ENCODE data around the gene SLC9A1. TPM values are rescaled to one million over a fixed set of nuclear protein-coding genes. Genes with fewer than 3 reads are reported as not detected.
"Not testable (repeated sequence)": the region's sequence is repeated elsewhere in the genome, so short reads cannot be mapped to it uniquely, and the experiment has no call there.

Gene SLC9A1
- total RNA-seq, 2 experiments from 2014 or later = 14.8 to 15.3 TPM

- H3K4me3 Mint-ChIP-seq = no peak overlapping the region
- H3K27ac Mint-ChIP-seq = no peak overlapping the region
- ChIA-PET CTCF (interaction anchor here (0.8 to 1.0 kb wide), 2 partner anchors 17 to 207 kb away, joined by 3 read pairs; no protein-coding TSS in a partner anchor), POLR2A (no interaction called here)
- DNase-seq (no peak), ATAC-seq (no peak)
- TF ChIP-seq, protein P1, sequence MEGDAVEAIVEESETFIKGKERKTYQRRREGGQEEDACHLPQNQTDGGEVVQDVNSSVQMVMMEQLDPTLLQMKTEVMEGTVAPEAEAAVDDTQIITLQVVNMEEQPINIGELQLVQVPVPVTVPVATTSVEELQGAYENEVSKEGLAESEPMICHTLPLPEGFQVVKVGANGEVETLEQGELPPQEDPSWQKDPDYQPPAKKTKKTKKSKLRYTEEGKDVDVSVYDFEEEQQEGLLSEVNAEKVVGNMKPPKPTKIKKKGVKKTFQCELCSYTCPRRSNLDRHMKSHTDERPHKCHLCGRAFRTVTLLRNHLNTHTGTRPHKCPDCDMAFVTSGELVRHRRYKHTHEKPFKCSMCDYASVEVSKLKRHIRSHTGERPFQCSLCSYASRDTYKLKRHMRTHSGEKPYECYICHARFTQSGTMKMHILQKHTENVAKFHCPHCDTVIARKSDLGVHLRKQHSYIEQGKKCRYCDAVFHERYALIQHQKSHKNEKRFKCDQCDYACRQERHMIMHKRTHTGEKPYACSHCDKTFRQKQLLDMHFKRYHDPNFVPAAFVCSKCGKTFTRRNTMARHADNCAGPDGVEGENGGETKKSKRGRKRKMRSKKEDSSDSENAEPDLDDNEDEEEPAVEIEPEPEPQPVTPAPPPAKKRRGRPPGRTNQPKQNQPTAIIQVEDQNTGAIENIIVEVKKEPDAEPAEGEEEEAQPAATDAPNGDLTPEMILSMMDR (IDR thresholded peaks at IDR 0.05) = no peak
- intact Hi-C loops (cut with micrococcal nuclease) = no loop called here
- no peaks in the 10 kb centered on the region for H3K4me1 Mint-ChIP-seq (ENCODE audit: low read depth)
- H3K9me3 Mint-ChIP-seq = peaks cover 9% of the 10 kb centered on the region
- no peaks in the 10 kb centered on the region for H3K27me3 Mint-ChIP-seq
- H3K36me3 Mint-ChIP-seq (ENCODE audit: low read depth) = peaks cover 7% of the 10 kb centered on the region
Observed at GRCh38 chr1:27179979-27180378, 25.1 kb upstream of the SLC9A1 start.

- no peak overlapping the region for H3K4me3 Mint-ChIP-seq
- H3K36me3 Mint-ChIP-seq (ENCODE audit: low read depth) = peaks cover 7% of the 10 kb centered on the region
- H3K27me3 Mint-ChIP-seq = no peaks in the 10 kb centered on the region
- H3K27ac Mint-ChIP-seq = no peak overlapping the region
- no peaks in the 10 kb centered on the region for H3K4me1 Mint-ChIP-seq (ENCODE audit: low read depth)
- intact Hi-C loops (cut with micrococcal nuclease) = no loop called here
- peaks cover 9% of the 10 kb centered on the region for H3K9me3 Mint-ChIP-seq
- ChIA-PET CTCF (no interaction called here), POLR2A (no interaction called here)
- ATAC-seq (no peak), DNase-seq (no peak)
- TF ChIP-seq, protein P1 (IDR thresholded peaks at IDR 0.05) = no peak
Observed at GRCh38 chr1:27179379-27179778, 24.5 kb upstream of the SLC9A1 start.

GRCh38 chr1:27176954-27177353 is 22.0 kb upstream of the SLC9A1 start:
- H3K4me3 Mint-ChIP-seq = no peak overlapping the region
- H3K27ac Mint-ChIP-seq = no peak overlapping the region
- peaks cover 3% of the 10 kb centered on the region for H3K9me3 Mint-ChIP-seq
- no peak for DNase-seq
- ATAC-seq = no peak
- TF ChIP-seq, protein P1 (IDR thresholded peaks at IDR 0.05) = no peak
- POLR2A ChIA-PET = no interaction called here
- CTCF ChIA-PET = no interaction called here
- no peaks in the 10 kb centered on the region for H3K27me3 Mint-ChIP-seq
- intact Hi-C loops (cut with micrococcal nuclease) = no loop called here
- H3K36me3 Mint-ChIP-seq (ENCODE audit: low read depth) = peaks cover 4% of the 10 kb centered on the region
- H3K4me1 Mint-ChIP-seq (ENCODE audit: low read depth) = no peaks in the 10 kb centered on the region

DNA sequence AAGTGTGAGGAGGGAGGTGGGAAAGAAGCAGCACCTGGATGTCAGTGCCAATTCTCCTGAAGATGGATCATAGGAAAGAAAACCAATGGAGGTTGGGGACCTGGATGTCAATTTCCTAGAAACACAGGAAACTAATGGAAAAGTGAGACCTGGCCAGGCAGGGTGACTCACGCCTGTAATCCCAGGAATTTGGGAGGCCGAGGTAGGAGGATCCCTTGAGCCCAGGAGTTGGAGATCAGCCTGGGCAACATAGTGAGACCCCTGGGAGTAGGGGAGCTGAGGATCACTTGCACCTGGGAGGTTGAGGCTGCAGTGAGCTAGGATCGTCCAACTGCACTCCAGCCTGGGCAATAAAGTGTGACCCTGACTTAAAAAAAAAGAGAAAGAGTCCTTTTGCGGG is 21.4 kb upstream of the SLC9A1 start:
- peaks cover 3% of the 10 kb centered on the region for H3K9me3 Mint-ChIP-seq
- DNase-seq (no peak), ATAC-seq (no peak)
- H3K36me3 Mint-ChIP-seq (ENCODE audit: low read depth) = peaks cover 4% of the 10 kb centered on the region
- intact Hi-C loops (cut with micrococcal nuclease) = no loop called here
- no peaks in the 10 kb centered on the region for H3K27me3 Mint-ChIP-seq
- no peak overlapping the region for H3K4me3 Mint-ChIP-seq
- POLR2A ChIA-PET = no interaction called here
- no peaks in the 10 kb centered on the region for H3K4me1 Mint-ChIP-seq (ENCODE audit: low read depth)
- no peak overlapping the region for H3K27ac Mint-ChIP-seq
- CTCF ChIA-PET = no interaction called here
- TF ChIP-seq, protein P1 (IDR thresholded peaks at IDR 0.05) = no peak

- H3K4me3 Mint-ChIP-seq; DNase-seq; ATAC-seq; H3K36me3 Mint-ChIP-seq (ENCODE audit: low read depth); intact Hi-C loops (cut with micrococcal nuclease); H3K27ac Mint-ChIP-seq; H3K27me3 Mint-ChIP-seq; POLR2A ChIA-PET; H3K4me1 Mint-ChIP-seq (ENCODE audit: low read depth); H3K9me3 Mint-ChIP-seq: not testable (repeated sequence)
- CTCF ChIA-PET = interaction anchor here (0.7 to 2.3 kb wide), 3 partner anchors 25 to 127 kb away, joined by 3 to 8 read pairs (median 4); no protein-coding TSS in a partner anchor
Observed at GRCh38 chr1:27172992-27173391, 18.1 kb upstream of the SLC9A1 start.

- Mint-ChIP-seq H3K4me1 (ENCODE audit: low read depth) (peaks cover 3% of the 10 kb centered on the region), H3K36me3 (ENCODE audit: low read depth) (no peaks in the 10 kb centered on the region), H3K27me3 (no peaks in the 10 kb centered on the region), H3K4me3 (no peak overlapping the region), H3K27ac (no peak overlapping the region), H3K9me3 (no peaks in the 10 kb centered on the region)
- no peak for ATAC-seq
- intact Hi-C loops (cut with micrococcal nuclease) = no loop called here
- TF ChIP-seq, protein P1 (IDR thresholded peaks at IDR 0.05) = no peak
- ChIA-PET CTCF (no interaction called here), POLR2A (no interaction called here)
- DNase-seq = no peak
Observed at GRCh38 chr1:27166929-27167328, 12.0 kb upstream of the SLC9A1 start.
